ENCODE results near the gene STK16.
"Not testable (repeated sequence)": the region's sequence is repeated elsewhere in the genome, so short reads cannot be mapped to it uniquely, and the experiment has no call there.

The STK16 gene

GRCh38 chr2:219271021-219271420, 25.7 kb downstream of the STK16 start:
- no peak for DNase-seq (ENCODE audit: low spot score)

DNA sequence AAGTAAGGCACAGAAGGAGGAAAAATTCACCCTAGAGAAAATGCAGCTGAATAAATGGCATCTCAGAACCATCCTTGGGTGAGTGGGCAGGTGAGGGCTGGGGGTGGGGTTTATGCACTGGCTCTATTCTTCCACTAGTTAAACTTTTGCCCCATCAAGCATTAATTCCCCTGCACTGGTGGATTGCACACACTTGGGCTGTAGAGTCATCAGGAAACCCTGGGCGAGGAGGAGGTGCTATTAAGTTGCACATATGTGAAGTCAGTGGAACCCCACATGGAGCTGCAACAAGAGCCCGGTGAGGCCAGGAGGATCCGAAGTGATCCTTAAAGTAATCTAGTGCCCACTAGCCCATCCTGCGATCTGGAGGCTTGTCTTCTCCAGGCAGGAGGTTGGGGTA, 27.1 kb downstream of the STK16 start:
- DNase-seq (ENCODE audit: low spot score) = no peak

GRCh38 chr2:219272995-219273394, 27.7 kb downstream of the STK16 start:
- no peak for DNase-seq (ENCODE audit: low spot score)

GRCh38 chr2:219273937-219274336, 28.7 kb downstream of the STK16 start:
- DNase-seq (ENCODE audit: low spot score) = no peak

- no peak for DNase-seq (ENCODE audit: low spot score)
Observed at GRCh38 chr2:219274361-219274921, 29.2 kb downstream of the STK16 start.

DNA sequence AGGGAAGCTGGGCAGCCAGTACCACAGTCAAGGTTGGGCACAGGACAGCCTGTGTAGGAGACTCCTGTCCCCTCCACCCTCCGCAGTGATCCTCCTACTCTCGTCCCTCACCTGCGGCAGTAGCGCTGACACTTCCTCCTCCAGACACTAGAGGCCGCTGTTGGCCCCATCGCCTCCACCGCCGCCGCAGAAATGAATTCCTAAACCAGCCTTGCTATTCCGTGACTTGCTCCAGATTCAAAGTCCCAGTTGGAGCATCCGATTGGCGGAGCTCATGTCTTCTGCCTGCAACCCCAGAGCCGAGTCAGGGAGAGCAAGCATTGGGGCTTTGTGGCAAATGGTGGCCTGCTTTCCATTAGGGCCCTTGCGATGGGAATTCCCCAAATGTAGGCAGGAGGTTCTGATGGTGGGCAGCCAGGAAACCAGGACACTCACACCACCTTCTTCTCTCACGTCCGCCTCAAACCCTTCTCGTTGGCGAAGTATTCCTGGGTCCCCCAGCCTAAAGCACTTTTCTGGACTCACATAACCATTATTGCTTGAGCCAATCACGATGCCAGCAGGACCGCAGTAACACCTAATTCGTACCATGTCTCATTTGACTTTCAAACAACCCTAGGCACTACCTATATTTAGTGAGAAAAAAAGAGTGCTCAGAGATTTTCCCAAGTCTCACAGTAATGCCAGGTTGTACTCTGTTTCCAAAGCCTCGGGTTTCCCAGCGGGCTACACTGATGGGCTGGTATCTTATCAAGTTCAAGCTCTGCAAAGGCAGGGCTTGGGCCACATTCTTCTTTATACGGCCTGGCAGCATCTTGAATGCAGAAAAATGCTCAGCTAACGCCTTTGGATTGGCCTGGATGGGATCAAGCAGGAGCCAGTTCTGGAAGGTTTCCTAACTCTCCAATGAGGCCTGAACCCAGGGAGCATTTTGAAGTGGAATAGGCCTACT, 32.7 kb downstream of the STK16 start:
- DNase-seq (ENCODE audit: low spot score) = peak; percentile 92

DNA sequence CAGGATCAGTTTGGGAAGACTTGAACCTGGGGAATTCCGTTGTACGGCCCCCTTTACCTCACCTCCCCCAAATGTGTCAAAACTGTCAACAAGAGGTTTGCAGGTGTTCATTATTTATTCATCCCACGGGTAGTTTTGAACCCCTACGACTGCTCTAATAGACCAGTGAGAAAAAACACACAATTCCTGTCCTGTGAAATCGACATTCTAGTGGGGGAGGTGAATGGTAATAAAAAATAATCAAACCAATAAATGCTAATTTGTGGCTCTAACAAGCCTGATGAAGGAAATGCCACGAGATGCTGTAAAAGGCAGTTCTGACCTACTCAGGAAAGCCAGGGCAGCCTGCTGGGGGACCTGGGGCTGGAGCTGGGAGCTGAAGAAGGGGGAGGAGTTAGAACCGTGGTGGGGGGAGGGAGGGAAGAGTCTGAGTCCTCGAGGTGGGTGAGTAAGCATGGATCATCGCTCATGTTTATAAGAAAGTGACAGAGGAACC, 33.4 kb downstream of the STK16 start:
- no peak for DNase-seq (ENCODE audit: low spot score)

GRCh38 chr2:219279151-219279915, 34.1 kb downstream of the STK16 start, which contains the start of gene DNAJB2:
TSS of gene DNAJB2 (plus strand) at chr2:219279366. CDS start at chr2:219279834, 468 bp downstream.
- DNase-seq (ENCODE audit: low spot score) = peak; percentile 98

- DNase-seq (ENCODE audit: low spot score) = no peak
Observed at GRCh38 chr2:219279916-219280516, 34.7 kb downstream of the STK16 start.

- peak; percentile 46 for DNase-seq (ENCODE audit: low spot score)
Observed at GRCh38 chr2:219280651-219281050, 35.4 kb downstream of the STK16 start.

DNA sequence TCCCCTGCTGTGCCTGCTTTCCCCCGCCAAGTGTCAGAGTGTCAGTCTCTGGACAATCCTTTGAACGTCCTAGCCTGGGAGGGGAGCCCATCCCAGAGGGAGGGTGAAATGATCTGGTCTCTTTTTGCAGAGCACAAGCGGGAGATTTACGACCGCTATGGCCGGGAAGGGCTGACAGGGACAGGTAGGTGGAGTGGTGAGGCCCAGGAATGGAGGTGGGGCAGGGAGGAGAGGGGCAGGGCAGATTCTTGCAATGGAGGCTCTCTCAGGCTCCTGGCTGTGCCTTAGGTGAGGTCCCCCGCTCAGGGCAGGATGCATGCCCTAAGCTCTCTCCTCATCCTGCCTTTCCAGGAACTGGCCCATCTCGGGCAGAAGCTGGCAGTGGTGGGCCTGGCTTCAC, 36.3 kb downstream of the STK16 start:
- DNase-seq (ENCODE audit: low spot score) = no peak

GRCh38 chr2:219282375-219282774, 37.1 kb downstream of the STK16 start:
- no peak for DNase-seq (ENCODE audit: low spot score)

DNA sequence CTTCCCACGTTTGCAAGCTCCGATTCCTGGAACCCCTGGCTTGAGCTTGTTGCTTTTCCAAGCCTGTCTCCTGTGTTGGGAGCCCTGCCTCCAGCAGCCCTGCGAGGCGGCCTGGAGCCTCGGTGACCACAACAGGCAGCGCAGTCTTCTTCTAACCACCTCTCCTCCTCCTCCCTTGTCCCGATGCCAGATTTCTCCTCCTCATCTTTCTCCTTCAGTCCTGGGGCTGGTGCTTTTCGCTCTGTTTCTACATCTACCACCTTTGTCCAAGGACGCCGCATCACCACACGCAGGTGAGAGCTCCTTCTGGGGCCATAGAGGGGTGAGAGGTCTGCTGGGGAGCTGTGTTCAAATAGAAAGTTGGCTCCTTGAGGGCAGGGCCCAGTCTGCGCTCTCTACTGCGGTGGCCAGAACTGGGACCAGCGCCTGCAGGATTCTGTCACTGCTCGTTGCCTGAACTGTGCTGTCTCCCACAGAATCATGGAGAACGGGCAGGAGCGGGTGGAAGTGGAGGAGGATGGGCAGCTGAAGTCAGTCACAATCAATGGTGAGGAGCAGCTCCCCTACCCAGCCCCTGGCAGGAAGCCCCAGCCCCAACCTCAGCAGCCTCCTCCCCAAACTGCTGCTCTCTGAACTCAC, 37.8 kb downstream of the STK16 start:
- DNase-seq (ENCODE audit: low spot score) = no peak

DNA sequence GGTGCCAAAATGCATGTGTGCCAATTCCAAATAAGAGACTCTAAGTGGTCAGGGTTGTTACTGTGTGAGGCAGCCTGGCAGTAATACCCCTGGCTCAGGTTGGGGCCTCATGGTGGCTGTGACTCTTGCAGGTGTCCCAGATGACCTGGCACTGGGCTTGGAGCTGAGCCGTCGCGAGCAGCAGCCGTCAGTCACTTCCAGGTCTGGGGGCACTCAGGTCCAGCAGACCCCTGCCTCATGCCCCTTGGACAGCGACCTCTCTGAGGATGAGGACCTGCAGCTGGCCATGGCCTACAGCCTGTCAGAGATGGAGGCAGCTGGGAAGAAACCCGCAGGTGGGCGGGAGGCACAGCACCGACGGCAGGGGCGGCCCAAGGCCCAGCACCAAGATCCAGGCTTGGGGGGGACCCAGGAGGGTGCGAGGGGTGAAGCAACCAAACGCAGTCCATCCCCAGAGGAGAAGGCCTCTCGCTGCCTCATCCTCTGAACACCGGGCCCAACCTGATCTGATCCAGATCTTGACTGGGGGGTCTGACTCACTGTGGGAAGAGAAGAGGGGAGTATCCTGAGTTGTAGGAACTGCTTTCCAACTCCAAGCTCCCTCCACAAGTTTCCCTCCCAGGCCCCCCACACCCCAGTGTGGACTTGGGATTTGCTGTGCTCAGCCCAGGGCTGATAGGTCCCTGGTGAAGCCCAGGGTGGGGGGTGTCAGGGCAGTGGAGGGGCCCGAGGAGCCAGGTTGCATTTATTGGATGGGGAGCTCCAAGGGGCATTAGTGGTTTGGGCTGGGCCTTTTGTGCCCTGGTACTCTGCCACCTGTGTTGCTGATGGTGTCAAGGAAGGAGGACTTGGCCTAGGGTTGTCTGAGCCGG, 39.5 kb downstream of the STK16 start:
- DNase-seq (ENCODE audit: low spot score) = no peak

DNA sequence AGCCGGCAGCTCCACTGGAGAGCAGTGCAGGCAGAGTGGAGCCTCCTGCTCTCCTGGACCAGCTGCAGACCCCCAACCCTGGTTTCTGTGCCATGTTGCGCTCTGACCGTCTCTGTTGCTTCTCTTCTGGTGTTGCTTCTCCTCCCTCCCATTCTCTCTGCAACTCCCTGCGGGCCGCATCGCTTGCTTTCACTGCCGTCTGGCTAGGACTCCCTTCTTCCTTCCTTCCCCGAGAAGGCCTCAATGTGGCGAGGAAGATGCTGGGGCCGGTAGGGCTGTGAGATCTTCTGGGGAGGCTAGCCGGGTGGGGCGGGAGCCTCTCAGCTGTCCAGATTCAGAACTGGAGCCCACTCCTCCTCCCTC, 40.1 kb downstream of the STK16 start:
- no peak for DNase-seq (ENCODE audit: low spot score)

DNA sequence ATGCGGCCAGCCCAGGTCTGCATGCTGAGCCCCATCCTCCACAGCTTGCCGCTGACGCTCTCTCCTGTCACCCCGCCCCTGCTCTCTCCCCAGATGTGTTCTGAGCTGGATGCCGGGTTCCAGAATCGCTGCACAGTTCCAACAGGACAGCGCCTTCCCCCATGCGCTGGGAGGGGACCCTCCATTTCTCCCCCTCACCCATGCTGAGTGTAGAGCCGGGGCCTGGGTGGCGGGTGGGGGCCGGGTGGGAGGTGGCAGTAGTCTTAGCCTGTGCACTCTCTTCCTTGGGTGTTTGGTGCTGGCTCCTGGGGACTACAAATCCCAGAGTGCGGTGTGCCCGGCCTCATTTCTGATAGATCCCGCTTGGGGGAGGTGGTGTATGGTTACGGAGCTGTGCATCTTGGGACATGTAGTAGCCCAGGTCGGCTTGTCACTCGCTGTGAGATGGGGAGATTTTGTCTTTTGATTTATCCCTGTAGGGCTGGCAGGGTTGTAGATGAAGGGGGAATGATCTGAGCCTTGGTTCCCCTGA, 40.7 kb downstream of the STK16 start:
- DNase-seq (ENCODE audit: low spot score) = no peak

DNA sequence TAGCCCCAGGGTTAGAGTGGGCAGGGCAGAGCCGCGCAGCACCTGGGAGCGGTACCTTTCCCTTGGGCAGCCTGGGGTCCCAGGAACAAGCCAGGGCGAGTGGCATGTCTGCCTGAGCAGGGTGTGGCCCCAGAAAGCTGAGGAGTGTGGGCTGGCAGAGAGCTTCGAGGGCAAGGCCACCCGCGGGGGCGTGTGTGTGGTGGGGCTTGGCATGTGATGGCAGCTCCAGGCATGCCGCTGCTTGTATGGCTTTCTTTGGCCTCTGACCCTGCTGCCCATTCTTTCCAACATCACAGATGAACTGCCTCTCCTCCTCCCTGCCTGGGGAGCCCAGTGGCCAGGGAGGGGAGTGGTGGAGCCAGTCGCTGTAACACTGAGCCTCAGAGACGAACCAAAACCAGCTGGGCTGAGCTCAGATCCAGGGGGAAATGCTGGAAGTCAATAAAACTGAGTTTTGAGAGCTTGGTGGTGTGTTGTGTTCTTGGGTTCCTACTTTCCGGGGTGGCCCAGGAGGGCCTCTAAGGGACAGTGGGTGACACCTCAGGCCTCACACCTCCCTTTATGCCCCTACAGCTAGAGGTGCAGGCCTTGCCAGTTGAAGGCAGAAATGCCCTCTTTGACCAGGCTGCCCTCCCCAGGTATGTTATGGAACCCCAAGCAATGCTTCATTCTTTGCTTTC, 41.3 kb downstream of the STK16 start:
- DNase-seq (ENCODE audit: low spot score) = peak; percentile 51

DNA sequence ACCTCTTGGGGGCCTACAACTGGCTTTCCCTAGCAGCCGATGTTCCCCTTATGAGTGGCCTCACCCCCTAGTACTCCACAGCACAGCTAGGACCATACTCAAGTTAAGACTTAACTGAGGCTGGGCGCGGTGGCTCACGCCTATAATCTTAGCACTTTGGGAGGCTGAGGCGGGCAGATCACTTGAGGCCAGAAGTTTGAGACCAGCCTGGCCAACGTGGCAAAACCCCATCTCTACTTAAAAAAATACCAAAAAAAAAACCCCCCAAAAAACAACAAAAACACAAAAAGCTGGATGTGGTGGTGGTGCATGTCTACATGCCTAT, 41.8 kb downstream of the STK16 start:
- not testable (repeated sequence) for DNase-seq (ENCODE audit: low spot score)

DNA sequence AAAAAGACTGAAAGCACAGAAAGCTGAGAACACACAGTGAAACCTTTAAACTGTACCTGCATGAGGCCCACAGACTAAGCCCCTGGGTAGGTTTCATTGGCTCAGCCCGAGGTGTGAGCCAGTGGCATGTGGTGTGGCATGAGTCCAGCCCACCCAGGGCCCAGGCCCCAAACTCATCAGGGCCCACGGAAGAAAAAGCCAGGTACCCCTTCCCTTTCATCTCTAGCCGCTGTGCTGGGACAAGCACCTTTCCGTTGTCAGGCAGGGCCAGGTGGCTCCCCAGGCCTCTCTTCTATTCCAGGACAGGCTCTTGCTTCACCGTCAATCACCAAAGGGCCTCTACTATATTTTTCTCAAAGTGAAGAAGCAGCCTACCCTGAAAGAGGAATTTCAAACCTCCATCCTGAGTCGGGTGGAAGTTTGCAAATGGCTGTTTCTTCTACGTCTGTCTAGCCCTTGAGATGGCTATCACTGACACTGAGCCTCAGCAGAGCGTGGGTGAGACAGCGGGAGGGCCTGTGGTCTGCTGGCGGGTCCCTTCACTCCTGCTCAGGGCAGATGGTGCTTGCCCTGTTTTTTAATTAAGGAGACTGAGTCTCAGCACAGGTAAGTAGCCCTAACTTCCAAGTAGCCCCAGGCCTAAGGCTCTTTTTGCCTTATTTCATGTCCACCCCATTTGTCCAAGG, 42.4 kb downstream of the STK16 start:
- DNase-seq (ENCODE audit: low spot score) = peak; percentile 32

All from hematopoietic multipotent progenitor cell treated with erythropoietin and hydrocortisone succinate and interleukin-3 and kit ligand, for 17 days (in vitro differentiated cells).